IMR-90 (cell line): ENCODE data around the gene CHRD. TPM values are rescaled to one million over a fixed set of nuclear protein-coding genes. Genes with fewer than 3 reads are reported as not detected.

Source experiments
- ATAC-seq: fragments of 200-7000 bp; cut with Tn5 transposase; 2 replicates; pipeline ENCODE4 v1.9.1; 2020; ENCODE audit warnings: low read depth, mild to moderate bottlenecking, moderate library complexity
- BruUV-seq: library from RNA; stranded (reverse); fragments of 400-500 nt; replicated peaks from 2 replicates; lab custom pipeline; 2021; lab: Mats Ljungman, UMichigan
- CTCF ChIA-PET: fragments of 300-600 bp; formaldehyde crosslinking; extraction: SDS; loops from one replicate; lab custom pipeline; 2021; ENCODE audit warnings: antibody characterized with exemption; lab: Yijun Ruan, JAX
- POLR2A ChIA-PET: fragments of 300-600 bp; sonication (Branson Sonifier 250); formaldehyde crosslinking; loops from one replicate; lab custom pipeline; 2022; ENCODE audit warnings: antibody characterized with exemption; ENCODE audit not compliant: unreplicated experiment; lab: Charles Lee
- DNase-seq: peaks from one replicate; pipeline ENCODE4 v3.0.0; 2013
- H2AFZ ChIP-seq: replicated peaks from 2 replicates; pipeline ENCODE3; 2013; ENCODE audit warnings: low read length, mild to moderate bottlenecking; ENCODE audit not compliant: poor library complexity
- H2AK5ac ChIP-seq: 2 replicates; pipeline ENCODE4 v1.6.1; 2013; ENCODE audit warnings: low read depth, low read length, inconsistent platforms
- H2AK9ac ChIP-seq: replicated peaks from 2 replicates; pipeline ENCODE3; 2013; ENCODE audit warnings: mild to moderate bottlenecking, low read depth, low read length, moderate library complexity; ENCODE audit not compliant: poor library complexity
- H2BK120ac ChIP-seq: 2 replicates; pipeline ENCODE4 v1.6.1; 2013; ENCODE audit warnings: low read depth, low read length, inconsistent platforms
- H2BK15ac ChIP-seq: 3 replicates; pipeline ENCODE4 v1.6.1; 2013; ENCODE audit warnings: low read depth, low read length, inconsistent platforms
- H2BK20ac ChIP-seq: 2 replicates; pipeline ENCODE4 v1.6.1; 2013; ENCODE audit warnings: low read depth, mild to moderate bottlenecking, inconsistent platforms, low read length, moderate library complexity
- H2BK5ac ChIP-seq: 2 replicates; pipeline ENCODE4 v1.6.1; 2013; ENCODE audit warnings: mild to moderate bottlenecking, low read depth, low read length, inconsistent platforms; ENCODE audit not compliant: poor library complexity, severe bottlenecking
- H3K14ac ChIP-seq: replicated peaks from 2 replicates; pipeline ENCODE4 v1.6.1; 2013; ENCODE audit warnings: low read depth, low read length, inconsistent platforms
- H3K18ac ChIP-seq: 2 replicates; pipeline ENCODE4 v1.6.1; 2013; ENCODE audit warnings: low read depth, low read length, control low read depth
- H3K23ac ChIP-seq: 2 replicates; pipeline ENCODE4 v1.6.1; 2013; ENCODE audit warnings: low read depth, low read length, inconsistent platforms
- H3K27ac ChIP-seq: 2 replicates; pipeline ENCODE4 v1.5.1; 2013; ENCODE audit warnings: mild to moderate bottlenecking, control low read depth, low read length; ENCODE audit not compliant: insufficient read depth
- H3K27me3 ChIP-seq: 2 replicates; pipeline ENCODE4 v1.6.1; 2013; ENCODE audit warnings: low read length; ENCODE audit not compliant: control insufficient read depth, insufficient read depth
- H3K36me3 ChIP-seq: 2 replicates; pipeline ENCODE4 v1.6.1; 2013; ENCODE audit warnings: low read length, mixed read lengths; ENCODE audit not compliant: control insufficient read depth, insufficient read depth
- H3K4ac ChIP-seq: 2 replicates; pipeline ENCODE4 v1.6.1; 2013; ENCODE audit warnings: low read depth, low read length, inconsistent platforms
- H3K4me1 ChIP-seq: 2 replicates; pipeline ENCODE4 v1.6.1; 2013; ENCODE audit warnings: low read length, mixed read lengths; ENCODE audit not compliant: control insufficient read depth, insufficient read depth
- H3K4me2 ChIP-seq: 2 replicates; pipeline ENCODE4 v1.6.1; 2013; ENCODE audit warnings: low read depth, mild to moderate bottlenecking, control low read depth, low read length, moderate library complexity
- H3K4me3 ChIP-seq: 2 replicates; pipeline ENCODE4 v1.5.1; 2013; ENCODE audit warnings: low read depth, mild to moderate bottlenecking, control low read depth, low read length, moderate library complexity; ENCODE audit not compliant: insufficient read depth
- H3K56ac ChIP-seq: 2 replicates; pipeline ENCODE4 v1.6.1; 2013; ENCODE audit warnings: low read length, inconsistent platforms; ENCODE audit not compliant: insufficient read depth; ENCODE audit errors: extremely low read depth
- H3K79me1 ChIP-seq, 2 experiments: 2 replicates each; pipeline ENCODE4 v1.6.1; 2013; ENCODE audit warnings: low read length in 2 of 2, inconsistent platforms in 1 of 2, low read depth in 1 of 2
- H3K9ac ChIP-seq: 2 replicates; pipeline ENCODE4 v1.6.1; 2013; ENCODE audit warnings: low read depth, low read length, control low read depth
- H3K9me1 ChIP-seq: 2 replicates; pipeline ENCODE4 v1.6.1; 2013; ENCODE audit warnings: low read length, inconsistent platforms; ENCODE audit not compliant: insufficient read depth
- H3K9me3 ChIP-seq: 2 replicates; pipeline ENCODE4 v1.6.1; 2013; ENCODE audit warnings: low read length; ENCODE audit not compliant: control insufficient read depth, insufficient read depth
- H4K20me1 ChIP-seq: 2 replicates; pipeline ENCODE4 v1.6.1; 2013; ENCODE audit warnings: low read length, inconsistent platforms; ENCODE audit not compliant: insufficient read depth
- H4K5ac ChIP-seq: 2 replicates; pipeline ENCODE4 v1.6.1; 2013; ENCODE audit warnings: mild to moderate bottlenecking, low read depth, low read length, control low read depth
- H4K8ac ChIP-seq, 2 experiments: 2 replicates each; pipeline ENCODE4 v1.6.1; 2013; ENCODE audit warnings: low read depth in 2 of 2, low read length in 2 of 2, control low read depth in 1 of 2, inconsistent platforms in 1 of 2
- H4K91ac ChIP-seq: 2 replicates; pipeline ENCODE4 v1.6.1; 2013; ENCODE audit warnings: low read depth, low read length, inconsistent platforms; ENCODE audit not compliant: insufficient read depth
- CEBPB ChIP-seq: IDR thresholded peaks from 2 replicates; pipeline ENCODE4 v1.6.1; 2012; ENCODE audit warnings: low read depth, low read length, improper control_type of control experiment
- CHD1 ChIP-seq: IDR thresholded peaks from 2 replicates; pipeline ENCODE4 v1.6.1; 2012; ENCODE audit warnings: low read depth, low read length, improper control_type of control experiment
- ELK1 ChIP-seq: fragments of 150-350 bp; IDR thresholded peaks from 2 replicates; pipeline ENCODE4 v1.6.1; 2016; ENCODE audit warnings: low read depth, mild to moderate bottlenecking, low read length, moderate library complexity, borderline replicate concordance
- MAFK ChIP-seq: IDR thresholded peaks from 2 replicates; pipeline ENCODE4 v1.6.1; 2012; ENCODE audit warnings: low read depth, low read length, improper control_type of control experiment
- MAZ ChIP-seq: IDR thresholded peaks from 2 replicates; pipeline ENCODE4 v1.6.1; 2012; ENCODE audit warnings: low read depth, mild to moderate bottlenecking, low read length, improper control_type of control experiment, moderate library complexity, borderline replicate concordance
- MXI1 ChIP-seq: IDR thresholded peaks from 2 replicates; pipeline ENCODE4 v1.6.1; 2012; ENCODE audit warnings: low read depth, mild to moderate bottlenecking, low read length, moderate library complexity, borderline replicate concordance
- NFE2L2 ChIP-seq: fragments of 150-350 bp; IDR thresholded peaks from 2 replicates; pipeline ENCODE4 v1.6.1; 2016; ENCODE audit warnings: low read depth, mild to moderate bottlenecking, low read length
- POLR2A ChIP-seq: IDR thresholded peaks from 2 replicates; pipeline ENCODE4 v1.6.1; 2012; ENCODE audit warnings: mild to moderate bottlenecking, low read depth, low read length
- RAD21 ChIP-seq: IDR thresholded peaks from 2 replicates; pipeline ENCODE4 v1.6.1; 2012; ENCODE audit warnings: low read length, improper control_type of control experiment
- RFX5 ChIP-seq: IDR thresholded peaks from 2 replicates; pipeline ENCODE4 v1.8.0; 2012; ENCODE audit warnings: low read depth, mild to moderate bottlenecking, low read length, moderate library complexity
- SMC3 ChIP-seq: fragments of 150-350 bp; IDR thresholded peaks from 2 replicates; pipeline ENCODE4 v1.6.1; 2016; ENCODE audit warnings: low read depth, mild to moderate bottlenecking, antibody characterized with exemption, low read length, moderate library complexity
- USF2 ChIP-seq: fragments of 150-350 bp; IDR thresholded peaks from 2 replicates; pipeline ENCODE4 v1.6.1; 2017; ENCODE audit warnings: mild to moderate bottlenecking, antibody characterized with exemption, low read length, low read depth
- WGBS, 2 experiments: methylation state at CpG; one replicate each; pipeline versions ENCODE4 v1.1.5 to v1.1.7; 2013; ENCODE audit warnings: missing lambda C conversion rate in 2 of 2; ENCODE audit not compliant: insufficient read length in 1 of 2; ENCODE audit errors: extremely low coverage in 2 of 2; 5-methylcytosine and 5-hydroxymethylcytosine counted together
- dilution Hi-C: fragments of 300-500 bp; cut with HindIII; formaldehyde crosslinking; loops from one replicate; pipeline ENCODE4 v1.14.3; 2018; ENCODE audit warnings: low sequenced_read_pairs; ENCODE audit not compliant: unreplicated experiment
- in situ Hi-C: fragments of 300-500 bp; cut with MboI; formaldehyde crosslinking; loops from 3 replicates; pipeline ENCODE4 v1.14.3; 2019; ENCODE audit warnings: low sequenced_read_pairs, inconsistent platforms, mixed read lengths
- intact Hi-C: fragments of 100-400 bp; cut with micrococcal nuclease; formaldehyde crosslinking; loops from 2 replicates; pipeline ENCODE4 v1.10.0; 2022
- polyA plus RNA-seq, 3 experiments: library from polyadenylated mRNA; depleted of rRNA; stranded (reverse); fragments of >200 nt; gene quantifications; 2 replicates each; pipeline ENCODE4 v1.2.3, GENCODE V29; 2012; ENCODE audit warnings: low replicate concordance in 1 of 3
- total RNA-seq: library from RNA; depleted of rRNA; stranded (reverse); fragments of >200 nt; gene quantifications from 2 replicates; pipeline ENCODE4 v1.2.3, GENCODE V29; 2012

CHRD gene
- total and polyA plus RNA-seq, 2 of the 4 experiments (the other 2 are of a cell fraction): under 0.01 to 0.09 TPM

- H3K9me3 ChIP-seq: no peaks in the 10 kb centered on the region
- peak overlapping the region; percentile 40 for H2AFZ ChIP-seq
- no peak overlapping the region for H3K56ac ChIP-seq
- H4K5ac ChIP-seq: no peak overlapping the region
- ATAC-seq (no peak), DNase-seq (no peak)
- H3K27me3 ChIP-seq: peaks cover 76% of the 10 kb centered on the region
- no peak overlapping the region for H3K9ac ChIP-seq
- no peak overlapping the region for H2BK20ac ChIP-seq
- no peak overlapping the region for H2BK15ac ChIP-seq
- BruUV-seq: no TSS peak
- intact Hi-C loops (no loop called here), dilution Hi-C loops (no loop called here), in situ Hi-C loops (no loop called here)
- H3K23ac ChIP-seq: 0 out of 2 replicates have a peak overlapping the region, but pooled peaks have one; percentile 49
- no peak overlapping the region for H2BK120ac ChIP-seq
- no peak overlapping the region for H3K4me3 ChIP-seq
- no peak overlapping the region for H3K27ac ChIP-seq
- H4K20me1 ChIP-seq: no peaks in the 10 kb centered on the region
- H3K36me3 ChIP-seq: no peaks in the 10 kb centered on the region
- H4K91ac ChIP-seq: no peak overlapping the region
- POLR2A ChIA-PET: no interaction called here
- no peaks in the 10 kb centered on the region for H3K79me1 ChIP-seq
- H2BK5ac ChIP-seq: no peak overlapping the region
- no peak overlapping the region for H2AK5ac ChIP-seq
- no peak overlapping the region for H4K8ac ChIP-seq
- H3K9me1 ChIP-seq: no peaks in the 10 kb centered on the region
- no peak overlapping the region for H3K4me2 ChIP-seq
- peaks cover 2% of the 10 kb centered on the region; the same call in 1 of the 2 replicates for H3K4me1 ChIP-seq
- H3K4ac ChIP-seq: no peak overlapping the region
- H3K18ac ChIP-seq: no peak overlapping the region
- no peak overlapping the region for H3K14ac ChIP-seq
- CTCF ChIA-PET: no interaction called here
- TF ChIP-seq RAD21 (no peak), CEBPB (no peak), CHD1 (no peak), MAZ (no peak), POLR2A (no peak), ELK1 (no peak), SMC3 (no peak), MXI1 (no peak), USF2 (no peak), RFX5 (no peak), NFE2L2 (no peak), MAFK (no peak)
- WGBS, 2 experiments: 23% methylated on average over 22 of the region's 55 CpGs; no CpG with 5 or more reads in 1 of the 2 experiments
- no peak overlapping the region for H2AK9ac ChIP-seq
Measured at GRCh38 chr3:184381261-184382224, 1.7 kb downstream of the CHRD start.
